ENCODE data around the gene UGT2A3.

Gene UGT2A3

GRCh38 chr4:68909385-68909784 lies 42.2 kb downstream of the UGT2A3 start:
- no peak for DNase-seq

- no peak for DNase-seq
Measured at GRCh38 chr4:68907788-68908700, 43.6 kb downstream of the UGT2A3 start.

DNA sequence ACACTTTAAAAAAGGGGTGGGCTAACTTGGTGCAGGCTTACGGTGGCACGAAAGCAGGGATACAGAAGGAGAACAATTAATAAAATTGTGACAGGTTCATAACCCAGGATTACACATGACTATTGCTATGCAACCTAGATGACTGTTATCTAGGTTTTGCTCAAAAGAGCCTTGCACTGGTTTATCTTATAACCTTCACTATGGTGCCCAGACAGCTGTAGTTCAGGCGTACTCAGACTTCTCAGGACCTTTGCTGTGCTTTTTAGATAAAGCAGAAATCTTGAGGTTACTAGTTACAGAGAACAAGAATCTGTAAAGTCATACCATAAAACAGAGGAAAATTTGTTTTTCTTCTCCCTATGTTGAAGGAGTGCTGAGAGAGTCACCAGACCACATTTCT lies 44.4 kb downstream of the UGT2A3 start:
- no peak for DNase-seq

DNA sequence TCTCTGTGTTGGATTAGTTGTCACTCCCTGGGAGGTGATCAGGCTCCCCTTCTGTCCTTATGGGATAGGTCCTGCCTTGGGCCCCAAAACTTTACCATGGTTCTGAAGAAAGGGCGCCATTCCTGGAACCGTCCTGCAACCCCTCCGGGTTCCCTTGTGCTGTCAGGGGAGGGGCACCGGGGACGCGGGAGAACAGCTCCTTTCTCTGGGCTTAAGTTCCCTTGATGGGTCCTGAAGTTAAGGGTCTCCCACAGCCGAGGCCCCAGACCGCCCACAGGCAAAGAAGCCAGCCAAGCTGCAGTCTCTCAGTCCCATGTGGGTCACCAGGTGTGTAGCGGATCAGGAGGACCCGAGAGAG lies 44.8 kb downstream of the UGT2A3 start:
- no peak for DNase-seq

- no peak for DNase-seq
Measured at GRCh38 chr4:68905939-68906779, 45.4 kb downstream of the UGT2A3 start.

DNA sequence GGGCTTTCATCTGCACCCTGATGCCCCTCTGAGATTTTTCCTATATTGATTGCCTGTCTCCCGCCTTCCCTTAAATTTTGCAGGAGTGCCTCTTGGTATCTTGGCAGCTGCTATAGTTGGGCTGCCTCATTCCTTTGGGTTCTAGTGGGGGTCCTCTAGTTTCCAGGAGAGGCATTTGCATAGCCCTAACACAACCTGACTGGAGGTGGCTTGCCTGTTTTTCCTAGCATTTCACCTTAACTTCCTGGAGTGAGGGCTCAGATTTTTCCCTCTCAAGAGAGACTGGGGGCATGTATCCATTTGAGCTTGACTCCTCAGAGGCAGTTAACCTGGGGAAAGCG lies 46.0 kb downstream of the UGT2A3 start:
- no peak for DNase-seq

GRCh38 chr4:68904786-68905185 lies 46.8 kb downstream of the UGT2A3 start:
- DNase-seq = no peak

DNA sequence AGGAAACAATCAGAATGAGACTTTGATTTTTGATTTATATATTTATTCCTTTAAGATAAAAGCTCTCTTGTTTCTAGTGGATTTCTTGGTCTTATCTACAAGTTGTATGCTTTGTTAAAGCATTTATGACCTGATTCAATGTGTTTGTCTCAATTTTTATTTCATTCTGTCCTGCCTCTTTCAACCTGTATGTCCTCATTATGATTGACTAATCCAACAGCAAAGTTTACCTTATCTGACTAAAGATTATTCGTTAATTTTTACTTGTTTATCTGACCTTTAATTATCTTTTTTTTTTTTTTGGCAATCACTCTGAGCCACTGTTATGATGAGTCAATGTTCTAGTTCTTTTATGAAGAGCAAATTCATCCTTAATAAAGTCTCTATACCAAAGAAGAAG lies 54.9 kb downstream of the UGT2A3 start:
- DNase-seq = no peak

- DNase-seq = no peak
Measured at GRCh38 chr4:68895561-68896198, 55.9 kb downstream of the UGT2A3 start.

DNA sequence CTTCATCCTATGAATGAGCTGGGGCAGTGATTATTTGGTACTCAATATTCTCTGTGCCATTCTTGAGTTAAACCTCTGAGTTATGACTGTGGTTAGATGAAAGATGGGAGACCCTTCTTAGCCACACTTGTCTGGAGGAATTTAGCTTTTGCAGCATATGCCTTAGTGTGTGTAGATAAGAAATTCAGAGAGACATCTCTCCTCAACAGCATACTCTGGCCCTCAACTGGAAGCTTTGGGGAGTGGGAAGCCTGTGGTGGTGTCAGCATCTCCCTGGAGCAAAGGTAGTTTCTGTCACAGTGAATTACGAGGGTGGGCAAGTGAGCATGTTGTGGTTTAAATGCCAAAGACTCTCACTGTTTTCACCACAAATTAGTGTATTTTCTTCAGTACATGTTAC lies 58.7 kb downstream of the UGT2A3 start:
- no peak for DNase-seq

DNA sequence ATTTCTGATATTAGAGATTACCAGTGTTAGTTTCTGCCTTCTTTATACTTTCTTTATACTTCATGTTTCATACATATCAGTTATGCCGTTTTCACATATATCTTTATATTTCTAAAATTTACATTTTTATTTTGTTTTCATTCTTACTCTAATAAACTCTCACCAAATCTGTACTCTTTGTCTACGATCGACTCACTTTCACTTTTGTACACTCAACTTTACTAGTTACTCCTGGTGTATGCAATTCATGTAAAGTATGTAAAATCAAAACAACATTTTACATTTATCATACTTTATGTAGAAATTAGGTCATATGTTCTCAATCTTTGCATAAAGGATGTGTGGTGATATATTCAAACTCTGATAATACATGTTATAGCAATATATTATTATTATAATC lies 59.9 kb downstream of the UGT2A3 start:
- DNase-seq = no peak

DNA sequence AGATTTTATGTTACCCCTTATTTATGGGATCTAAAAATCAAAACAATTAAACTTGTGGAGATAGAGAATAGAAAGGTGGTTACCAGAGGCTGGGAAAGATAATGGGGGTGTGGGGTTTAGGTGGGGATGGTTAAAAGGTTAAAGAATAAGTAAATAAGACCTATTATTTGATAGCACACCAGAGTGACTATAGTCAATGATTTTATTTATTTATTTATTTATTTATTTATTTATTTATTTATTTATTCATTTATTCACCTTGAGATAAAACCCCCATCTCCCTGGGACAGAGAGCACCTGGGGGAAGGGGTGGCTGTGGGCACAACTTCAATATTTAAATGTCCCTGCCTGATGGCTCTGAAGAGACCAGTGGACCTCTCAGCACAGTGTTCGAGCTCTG lies 66.1 kb downstream of the UGT2A3 start:
- DNase-seq = no peak

GRCh38 chr4:68883870-68884269 lies 67.7 kb downstream of the UGT2A3 start:
- DNase-seq = no peak

Measured in NCI-H2171 (cell line).